Stimulated activated naive CD4-positive, alpha-beta T cell treated with Interleukin-2 at 50 U/mL for 16 hours (primary cell): ENCODE data around the gene CHRNA5.
A peak's percentile ranks its signal among the peaks of the same experiment; 100 is the strongest.

Source experiments
- DNase-seq: peaks from one replicate; lab custom pipeline; 2025; lab: John Stamatoyannopoulos, UW

CHRNA5 gene

DNA sequence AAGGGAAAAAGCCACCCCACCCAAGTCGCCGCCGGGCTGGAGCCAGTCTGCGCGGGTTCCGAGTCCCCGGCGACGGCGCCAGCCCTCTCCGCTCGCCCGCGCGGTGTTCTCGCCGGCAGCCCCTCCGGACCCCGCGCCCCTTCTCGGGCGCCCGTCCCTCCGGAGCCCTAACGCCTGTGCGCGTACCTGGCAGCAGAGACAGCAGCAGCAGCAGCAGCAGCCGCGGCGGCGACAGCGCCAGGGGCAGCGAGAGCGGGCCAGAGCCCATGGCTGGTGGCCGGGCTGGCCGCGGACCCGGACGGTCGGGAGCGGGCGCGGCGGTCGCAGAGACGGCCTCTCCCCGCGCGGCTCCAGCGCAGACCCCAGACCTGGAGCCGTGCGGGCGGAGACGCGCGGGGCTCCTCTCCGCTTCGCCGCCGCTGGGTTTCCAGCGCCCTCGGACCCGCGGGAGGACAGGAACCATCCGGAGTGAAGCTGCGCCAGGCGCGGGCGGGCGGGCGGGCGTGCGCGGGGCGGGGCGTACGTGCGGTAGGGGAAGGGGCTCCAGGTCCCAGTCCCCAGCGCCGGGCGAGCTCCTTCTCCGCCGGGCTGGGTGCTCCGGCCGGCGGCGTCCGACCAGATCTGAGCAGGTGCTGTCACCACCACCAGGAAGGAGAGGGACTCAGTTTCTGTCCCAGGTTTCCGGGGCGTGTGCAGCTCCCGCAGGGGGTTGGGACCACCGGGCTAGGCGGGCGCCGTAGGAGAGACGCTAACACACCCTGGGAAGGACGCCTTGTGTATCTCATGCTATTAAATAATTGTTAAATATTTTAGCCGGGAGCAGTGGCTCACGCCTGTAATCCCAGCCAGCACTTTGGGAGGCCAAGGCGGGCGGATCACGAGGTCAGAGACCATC lies 55.5 kb downstream of the CHRNA5 start, which contains the start of gene CHRNA3:
CHRNA3 (minus strand) TSS at position 470 of the 895 bp plus-strand sequence; CDS start at position 268, 202 bp downstream.
- no peak for DNase-seq

DNA sequence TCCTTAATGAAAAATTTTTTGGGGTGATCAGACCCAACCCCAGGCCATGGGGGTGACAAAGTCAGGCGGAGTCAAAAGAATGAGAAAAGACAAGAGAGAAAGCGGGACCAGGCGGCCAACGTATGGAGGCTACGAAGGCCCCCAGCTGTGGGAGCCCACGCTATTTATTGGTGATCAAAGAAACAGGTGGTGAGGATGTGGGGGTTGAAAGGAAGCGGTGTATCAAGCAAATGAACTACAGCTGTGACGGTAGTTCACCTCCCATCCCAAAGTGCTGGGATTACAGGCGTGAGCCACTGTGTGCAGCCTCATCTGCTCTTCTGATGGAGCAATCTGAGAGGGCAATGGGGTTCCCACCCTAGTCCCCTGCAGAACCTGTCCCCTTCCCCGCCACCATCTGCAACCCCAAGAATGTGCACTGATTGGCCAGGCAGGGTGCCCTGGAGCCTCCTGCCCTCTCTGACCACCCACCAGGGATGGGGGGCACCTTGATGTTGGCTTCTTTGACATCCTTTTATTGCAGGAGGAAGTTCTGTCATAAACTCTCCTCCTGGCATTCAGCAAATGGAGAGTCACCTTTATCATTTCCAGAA lies 56.6 kb downstream of the CHRNA5 start:
- DNase-seq = no peak

DNA sequence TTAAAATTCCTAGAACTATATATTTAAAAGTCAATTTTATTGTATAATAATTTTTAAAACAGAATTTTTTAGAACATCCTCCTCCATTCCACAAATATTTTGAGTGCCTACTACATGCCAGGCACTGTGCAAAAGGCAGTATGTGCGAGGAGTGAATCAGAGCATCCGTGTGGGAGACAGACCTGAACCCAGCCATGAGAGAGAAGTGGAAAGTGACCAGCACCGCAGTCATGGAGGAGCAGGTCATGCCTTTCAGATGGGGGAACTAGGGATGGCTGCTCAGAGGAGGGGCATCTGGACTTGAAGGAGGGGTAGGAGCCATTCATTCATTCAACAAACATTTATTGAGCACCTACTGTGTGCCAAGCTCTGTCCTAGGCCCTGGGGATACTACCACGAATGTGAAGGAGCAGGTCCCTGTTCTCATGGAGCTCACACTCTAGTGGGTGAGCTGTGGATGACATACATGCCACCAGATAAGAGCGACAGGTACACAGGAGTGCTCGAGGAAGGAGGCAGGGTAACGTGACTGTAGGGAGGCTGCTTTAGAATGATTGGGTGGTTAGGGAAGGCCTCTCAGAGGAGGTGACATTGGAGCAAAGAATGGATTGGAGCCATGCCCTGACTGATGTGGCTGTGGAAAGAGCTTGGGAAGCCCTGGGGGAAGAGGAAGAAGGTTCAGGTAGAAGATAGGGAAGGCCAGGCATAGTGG lies 58.6 kb downstream of the CHRNA5 start:
- no peak for DNase-seq

DNA sequence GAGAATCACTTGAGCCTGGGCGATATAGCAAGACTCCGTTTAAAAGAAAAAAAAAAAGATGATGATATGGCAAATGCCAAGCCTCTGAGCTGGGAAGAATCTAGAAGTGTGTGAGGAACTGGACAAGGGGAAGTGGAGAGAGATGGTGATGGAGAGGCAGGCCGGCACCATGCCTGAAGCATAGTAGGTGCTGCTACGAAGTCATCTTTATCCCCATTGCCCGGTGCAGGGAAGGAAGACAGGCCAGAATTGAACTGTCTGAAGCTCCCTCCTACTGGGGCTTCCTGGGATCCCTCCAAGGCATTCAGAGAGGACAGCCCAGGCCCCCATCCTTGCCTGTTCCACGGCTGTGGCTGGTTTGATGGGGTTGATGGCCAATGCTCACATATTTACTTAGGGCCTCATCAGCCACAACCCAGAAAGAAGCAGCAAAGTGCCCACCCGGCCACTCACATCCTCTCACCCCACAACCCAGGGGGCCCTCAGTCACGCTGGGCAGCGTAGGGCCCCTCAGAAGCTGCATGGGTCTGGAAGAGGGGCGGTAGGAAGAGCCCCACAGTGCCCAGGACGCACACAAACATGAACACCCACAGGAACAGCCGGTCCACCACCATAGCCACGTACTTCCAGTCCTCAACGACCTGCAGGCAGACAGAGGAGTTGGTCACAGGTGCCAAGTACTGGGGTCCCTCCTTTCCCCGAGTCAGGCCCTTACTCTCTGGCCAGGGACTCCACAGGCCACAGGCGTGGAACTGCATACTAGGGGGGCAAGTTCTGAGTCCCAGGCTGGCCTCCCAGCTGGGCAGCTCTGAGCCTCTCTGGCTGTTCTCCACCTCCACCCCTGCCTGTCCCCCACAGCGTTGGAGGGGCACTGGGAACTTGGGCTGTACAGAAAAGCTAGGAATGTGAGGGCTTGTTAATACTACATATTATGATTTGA lies 59.6 kb downstream of the CHRNA5 start:
- DNase-seq = no peak

DNA sequence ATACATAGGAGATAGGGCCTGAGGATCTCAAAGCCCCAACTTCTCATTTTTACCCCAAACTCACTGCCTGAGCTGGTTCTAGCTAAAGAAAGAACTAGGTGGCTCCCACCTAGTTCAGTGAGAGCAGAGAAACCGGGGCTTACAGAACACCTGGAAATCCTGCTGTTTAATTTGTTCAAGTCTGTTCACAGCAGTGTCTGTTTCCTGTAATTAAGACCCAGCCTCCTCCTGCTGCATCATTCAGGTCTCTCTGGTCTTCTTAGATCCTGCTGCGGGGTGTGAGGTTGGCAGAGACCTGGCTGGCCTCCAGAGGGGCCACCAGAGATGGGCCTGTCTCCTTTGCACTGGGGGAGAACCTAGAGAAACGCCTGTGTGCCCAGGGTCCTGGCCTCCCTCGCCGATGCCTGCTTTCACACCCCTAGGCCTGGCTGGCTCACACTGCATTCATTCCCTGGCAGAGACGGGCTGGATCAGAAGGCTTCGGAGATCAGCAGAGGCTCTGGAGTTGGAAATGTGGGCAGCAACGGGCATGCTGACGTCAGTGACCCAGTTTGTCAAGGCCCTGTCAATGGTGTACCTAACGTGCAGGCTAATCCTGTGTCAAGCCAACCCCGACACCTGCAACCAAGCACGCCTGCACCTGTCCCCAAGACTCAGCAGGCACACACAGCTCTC lies 60.4 kb downstream of the CHRNA5 start:
- DNase-seq = no peak

DNA sequence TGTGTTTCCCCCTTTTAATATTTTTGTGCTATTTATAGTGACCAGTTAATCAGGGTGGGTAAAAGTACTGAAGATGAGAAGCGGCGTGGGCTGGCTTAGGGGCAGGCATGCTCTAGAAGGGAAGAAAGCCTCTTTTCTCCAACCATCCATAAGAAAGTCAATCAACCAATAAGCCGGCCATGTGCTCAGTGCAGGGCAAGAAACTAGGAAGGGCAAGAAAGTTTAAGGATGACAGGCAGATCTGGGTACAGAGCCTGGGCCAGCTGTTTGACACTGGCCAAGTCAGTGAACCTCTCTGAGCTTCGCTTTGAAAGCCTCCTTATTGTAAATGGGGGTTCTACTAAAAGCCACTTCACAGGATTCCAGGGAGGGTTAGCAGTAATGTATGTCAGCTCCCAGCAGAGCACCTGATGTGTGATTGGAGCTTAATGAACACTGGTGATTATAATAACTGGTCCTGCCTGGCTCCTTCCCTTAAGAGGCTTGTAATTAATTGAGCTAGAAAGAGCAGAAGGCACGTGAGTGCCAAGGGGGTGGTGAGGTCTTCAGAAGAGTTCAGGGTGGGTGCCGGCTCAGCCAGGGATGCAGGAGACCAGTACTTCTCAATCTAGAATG lies 61.2 kb downstream of the CHRNA5 start:
- no peak for DNase-seq

DNA sequence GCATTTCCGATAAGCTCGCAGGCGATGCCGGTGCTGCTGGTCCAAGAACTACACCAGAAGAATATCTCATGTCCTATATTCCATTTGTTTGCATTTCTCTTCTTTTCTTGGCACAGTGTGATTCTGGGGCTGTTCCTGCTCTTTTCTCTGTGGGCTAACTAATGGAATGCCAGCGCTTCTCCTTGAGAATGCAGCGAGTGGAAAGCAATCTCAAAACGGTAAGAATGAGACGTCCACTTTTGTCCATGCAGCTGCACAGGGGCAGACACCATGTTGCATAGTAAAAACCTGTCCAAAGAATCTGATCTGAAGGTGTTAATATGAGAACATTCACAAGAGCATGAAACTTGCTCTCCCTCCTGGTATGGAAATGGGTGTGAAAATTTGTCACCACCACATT lies 62.0 kb downstream of the CHRNA5 start:
- DNase-seq = no peak

DNA sequence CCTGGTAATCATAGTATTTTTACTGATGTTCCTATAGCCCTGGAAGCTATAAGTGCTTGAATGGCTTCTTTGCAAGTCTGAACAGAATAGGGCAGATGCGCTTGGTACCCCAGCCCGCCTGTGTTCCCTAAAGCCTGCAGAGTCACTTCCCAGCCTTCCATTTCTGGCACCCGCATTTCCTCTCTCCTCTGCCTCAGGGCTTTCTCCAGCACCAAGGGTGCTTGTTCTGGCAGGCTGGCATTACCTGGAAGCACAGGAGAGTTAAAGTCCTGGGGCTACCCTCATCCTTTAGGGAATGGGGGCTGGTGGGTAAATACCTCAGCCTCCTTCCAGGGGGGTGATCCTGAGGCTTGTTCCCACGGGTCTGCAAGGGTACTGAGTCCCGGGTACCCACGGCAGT lies 62.9 kb downstream of the CHRNA5 start:
- DNase-seq = no peak

DNA sequence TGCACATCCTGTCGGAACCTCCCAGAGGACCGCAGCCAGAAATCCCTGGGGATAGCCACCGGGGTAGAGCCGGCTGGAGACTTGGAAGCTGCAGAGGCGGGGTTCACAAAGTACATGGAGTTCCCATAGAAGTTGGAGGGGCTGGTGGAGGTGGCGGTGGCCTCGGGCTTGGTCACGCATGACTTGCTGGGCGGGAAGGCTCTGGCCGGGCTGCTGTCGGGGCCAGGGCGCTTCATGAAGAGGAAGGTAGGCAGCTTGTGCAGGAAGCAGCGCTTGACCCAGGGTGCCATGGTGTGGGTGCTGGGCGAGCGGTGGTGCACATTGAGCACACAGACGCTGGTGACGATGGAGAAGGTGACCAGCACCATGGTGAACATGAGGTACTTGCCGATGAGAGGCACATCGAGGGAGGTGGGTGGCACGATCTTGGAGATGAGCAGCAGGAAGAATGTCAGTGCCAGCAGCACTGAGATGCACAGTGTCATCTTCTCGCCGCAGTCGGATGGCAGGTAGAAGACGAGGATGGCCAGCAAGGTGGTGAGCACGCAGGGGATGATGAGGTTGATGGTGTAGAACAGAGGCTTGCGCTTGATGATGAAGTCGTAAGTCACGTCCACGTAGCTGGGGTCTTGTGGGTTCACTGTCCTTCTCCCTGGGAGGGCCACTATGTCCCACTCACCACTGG lies 63.9 kb downstream of the CHRNA5 start:
- no peak for DNase-seq

DNA sequence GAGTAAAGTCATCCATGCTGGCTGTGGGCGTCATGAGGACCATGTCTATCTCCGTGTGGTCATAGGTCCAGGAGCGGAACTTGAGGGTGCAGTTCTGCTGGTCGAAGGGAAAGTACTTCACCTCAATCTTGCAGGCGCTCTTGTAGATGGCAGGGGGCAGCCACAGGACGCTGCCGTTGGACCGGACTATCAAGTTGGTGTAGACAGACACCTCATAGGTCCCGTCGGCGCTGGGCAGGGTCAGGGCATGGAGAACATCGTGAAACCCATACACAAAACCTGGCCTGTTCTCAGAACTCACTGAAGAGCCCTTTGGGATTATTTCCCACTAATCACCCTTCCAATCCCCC lies 64.4 kb downstream of the CHRNA5 start:
- DNase-seq = no peak

DNA sequence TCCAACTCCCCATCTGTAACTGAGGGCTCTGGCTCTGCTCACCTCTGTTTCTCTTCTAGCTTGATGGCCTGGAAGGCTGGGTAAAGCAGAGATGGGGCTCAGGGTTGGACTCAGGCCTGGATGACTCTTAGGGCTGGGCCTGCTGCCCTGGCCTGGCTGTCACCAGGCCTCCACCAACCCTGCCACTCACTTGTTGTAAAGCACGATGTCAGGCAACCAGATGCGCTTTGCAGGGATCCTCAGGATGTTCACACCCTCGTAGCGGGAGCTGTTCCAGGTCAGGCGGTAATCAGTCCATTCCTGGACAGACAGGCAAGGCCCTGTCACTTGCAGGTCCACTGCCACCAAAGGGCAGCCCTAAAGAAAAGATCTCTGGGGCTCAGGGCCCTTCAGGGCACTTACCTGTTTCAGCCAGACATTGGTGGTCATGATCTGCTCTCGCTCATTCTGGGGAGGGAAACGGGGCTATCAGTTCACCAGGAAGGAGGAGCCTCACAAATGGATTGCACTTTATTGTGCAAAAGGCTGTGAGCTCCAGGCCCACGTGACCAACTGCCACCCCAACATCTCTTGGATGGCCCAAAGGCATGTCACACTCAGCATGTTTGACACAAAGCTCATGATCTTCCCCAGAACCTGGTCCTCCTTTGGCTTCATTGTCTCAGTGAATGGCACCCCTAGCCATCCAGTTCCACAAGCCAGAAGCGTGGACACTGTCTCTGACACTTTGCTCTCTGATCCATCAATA lies 65.7 kb downstream of the CHRNA5 start:
- no peak for DNase-seq

DNA sequence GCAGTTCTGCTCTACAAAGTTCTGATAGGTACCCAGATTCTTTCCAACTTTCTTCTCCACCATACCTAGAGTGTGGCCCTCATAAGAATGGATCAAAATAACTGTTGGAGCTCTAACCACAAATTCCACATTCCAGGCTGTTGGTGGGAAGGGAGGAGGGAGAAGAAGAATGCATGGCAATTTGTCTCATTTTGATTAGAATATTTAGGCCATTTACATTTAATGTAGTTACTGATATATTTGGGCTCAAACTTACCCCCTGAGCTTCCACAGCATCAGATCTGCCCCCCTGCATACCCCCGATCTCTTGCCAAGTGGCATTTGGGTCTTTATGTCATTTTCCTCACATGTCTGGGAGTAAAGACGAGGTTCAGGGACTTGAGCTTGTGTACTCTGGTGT lies 68.0 kb downstream of the CHRNA5 start:
- no peak for DNase-seq

DNA sequence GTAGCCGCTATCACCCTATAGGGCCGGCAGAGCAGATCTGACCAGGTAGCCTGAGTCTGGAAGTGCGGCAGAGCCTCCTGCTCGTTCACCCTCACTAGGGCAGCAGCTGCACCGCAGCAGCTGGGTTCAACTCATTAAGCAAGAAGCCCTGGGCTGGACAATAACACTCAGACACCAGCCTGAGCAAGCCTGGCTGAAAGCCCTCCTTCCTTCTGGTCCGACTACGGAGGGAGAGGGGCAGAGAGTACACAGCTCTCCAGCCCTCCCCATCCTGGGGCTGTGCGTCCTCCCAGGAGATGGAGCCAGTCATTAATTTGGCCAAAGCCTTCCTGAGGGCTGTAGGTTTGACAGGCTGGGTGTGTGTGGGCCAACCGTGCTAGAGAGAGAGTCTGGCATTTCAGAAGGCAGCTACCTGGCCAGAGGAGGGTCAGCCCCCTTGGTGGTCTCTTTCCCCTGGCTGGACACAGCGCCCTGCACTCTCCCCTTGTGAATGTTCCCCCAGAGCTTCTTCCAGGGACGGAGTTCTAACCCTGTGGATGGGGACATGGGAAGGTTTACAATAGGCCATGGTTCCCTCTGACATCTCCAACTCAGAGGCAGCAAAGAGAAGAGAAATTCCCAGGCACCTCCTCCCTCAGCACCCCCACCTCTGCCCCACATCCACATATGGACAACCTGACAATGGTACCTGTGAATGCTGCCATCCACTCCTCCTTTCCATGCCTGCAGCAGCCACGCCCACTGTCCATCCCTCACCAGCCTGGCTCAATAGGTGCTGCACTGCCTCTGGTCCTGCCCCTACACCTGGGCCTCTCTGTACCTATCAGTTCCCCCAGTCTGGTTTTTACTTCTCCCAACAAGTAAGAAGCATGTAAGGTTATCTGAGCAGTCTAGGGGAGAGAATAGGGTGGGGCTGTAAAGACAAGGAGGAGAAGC lies 69.2 kb downstream of the CHRNA5 start:
- DNase-seq = no peak

DNA sequence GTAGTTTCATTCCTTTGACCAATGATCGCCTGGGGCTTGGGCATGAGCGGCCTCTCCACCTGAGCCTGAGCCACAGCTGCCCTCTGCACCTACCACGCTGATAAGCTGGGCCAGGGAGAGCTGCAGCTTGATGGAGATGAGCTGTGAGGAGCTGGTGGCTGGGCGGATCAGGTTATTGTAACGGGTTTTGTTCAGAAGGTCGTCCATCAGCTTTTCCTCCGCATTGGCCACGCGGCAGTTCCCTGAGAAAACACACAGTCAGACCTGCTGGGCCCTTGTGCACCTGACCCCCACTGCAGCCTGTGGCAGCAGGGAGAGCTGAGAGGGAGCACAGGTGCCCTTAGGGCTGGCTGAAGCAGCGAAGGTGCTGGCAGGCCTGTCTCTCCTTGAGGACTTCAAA lies 70.0 kb downstream of the CHRNA5 start:
- DNase-seq = no peak

DNA sequence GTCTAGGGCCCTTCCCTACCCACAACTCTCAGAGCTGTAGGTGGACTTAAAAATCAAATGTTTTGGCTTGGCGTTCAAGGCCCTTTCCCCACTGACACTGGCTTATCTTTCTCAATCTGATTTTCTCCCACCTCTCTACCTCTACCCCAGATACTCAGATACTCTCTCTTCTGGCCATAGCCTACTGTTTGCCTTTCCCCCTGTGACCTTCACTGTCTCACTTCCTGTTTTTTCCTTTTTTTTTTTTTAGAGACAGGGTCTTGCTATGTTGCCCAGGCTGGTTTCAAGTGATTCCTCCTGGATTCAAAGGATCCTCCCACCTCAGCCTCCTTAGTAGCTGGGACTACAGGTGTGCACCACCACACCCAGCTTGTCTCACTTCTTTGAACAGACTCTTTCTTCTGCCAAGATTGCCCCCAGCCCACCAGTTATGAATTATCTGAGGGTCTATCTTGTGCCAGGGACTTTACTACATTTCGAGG lies 71.1 kb downstream of the CHRNA5 start:
- DNase-seq = no peak

DNA sequence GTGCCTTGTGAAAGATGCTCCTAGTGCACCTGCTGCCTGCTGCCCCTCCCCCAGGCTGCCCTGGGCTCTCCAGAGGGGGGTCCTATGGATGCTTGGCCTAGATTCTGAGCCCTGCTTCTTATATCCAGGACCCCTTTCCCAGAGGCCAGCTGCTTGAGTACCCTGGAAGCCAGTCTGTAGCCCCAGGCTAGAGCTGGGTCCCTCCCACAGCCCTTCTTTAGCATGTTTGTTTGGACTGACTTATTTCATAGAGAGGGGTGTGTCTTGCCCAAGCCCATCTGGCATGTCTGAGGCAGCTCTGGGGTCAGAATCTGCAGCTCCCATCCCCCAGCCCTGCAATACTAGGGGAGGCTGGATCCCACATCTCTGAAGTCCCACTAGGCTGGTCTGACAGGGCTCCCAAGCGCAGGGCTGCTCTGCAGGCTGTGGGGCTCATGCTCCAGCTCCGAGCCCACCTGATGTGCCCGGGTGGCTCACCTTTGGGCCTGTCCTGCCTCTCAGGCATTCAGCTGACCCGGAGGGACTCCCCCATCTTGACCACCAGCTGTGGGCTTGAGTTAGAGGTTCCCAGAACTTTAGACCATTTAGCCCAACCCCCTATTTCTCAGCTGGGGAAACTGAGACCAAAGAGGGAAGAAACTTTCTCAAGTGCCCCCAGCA lies 72.6 kb downstream of the CHRNA5 start:
- DNase-seq = no peak

DNA sequence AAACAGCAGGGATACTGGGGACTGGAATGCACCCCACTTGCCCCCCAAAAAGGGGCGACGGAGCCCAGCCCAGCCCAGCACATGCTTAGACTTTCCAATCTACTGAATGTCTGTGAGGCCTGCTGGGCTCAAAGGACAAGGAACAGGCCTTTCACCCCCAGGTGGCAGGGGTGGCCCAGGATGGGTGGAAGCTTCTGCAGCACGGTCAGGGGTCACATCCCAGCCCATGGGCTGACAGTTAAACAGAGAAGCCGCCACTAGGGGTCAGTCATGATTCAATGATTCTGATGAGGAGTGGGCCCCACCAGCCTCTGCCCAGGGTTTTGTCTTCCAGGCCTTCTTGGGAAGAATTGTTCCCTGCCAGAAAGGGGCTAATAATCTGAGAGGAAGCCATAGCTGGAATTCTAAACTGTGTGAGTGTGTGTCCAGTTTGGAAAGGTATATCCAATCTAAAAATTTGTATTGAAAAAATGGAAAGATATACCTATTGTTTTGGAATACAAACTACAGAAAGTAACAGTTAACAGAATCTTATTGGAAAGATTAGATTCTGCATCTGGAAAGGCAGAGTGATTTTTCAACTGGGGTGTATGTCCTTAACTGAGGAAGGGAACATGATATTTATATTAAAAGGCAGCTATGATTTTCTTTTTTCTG lies 73.5 kb downstream of the CHRNA5 start:
- peak; percentile 17 for DNase-seq
